H1 (cell line): Measurements from ENCODE around the gene CCDC77. TPM values are rescaled to one million over a fixed set of nuclear protein-coding genes. Genes with fewer than 3 reads are reported as not detected.

Source experiments
- CTCF ChIA-PET: fragments of 300-600 bp; sonication (Branson Sonifier 250); formaldehyde crosslinking; loops from one replicate; lab custom pipeline; 2021; ENCODE audit not compliant: partially characterized antibody; lab: Charles Lee
- POLR2A ChIA-PET: fragments of 300-600 bp; sonication (Branson Sonifier 250); formaldehyde crosslinking; loops from one replicate; lab custom pipeline; 2021; ENCODE audit warnings: inconsistent platforms; ENCODE audit not compliant: partially characterized antibody; lab: Charles Lee
- DNase-seq, 2 experiments: peaks; one replicate each; pipeline versions ENCODE4 v3.0.0 to v3.0.0-alpha.2; 2010 to 2022; ENCODE audit warnings: low spot score in 2 of 2, low read depth in 1 of 2, mixed read lengths in 1 of 2
- FAIRE-seq: peaks from 2 replicates; lab custom pipeline; 2011; peaks lifted over from hg19 to GRCh38; lab: Jason Lieb, UNC
- H2AFZ ChIP-seq: 2 replicates; pipeline ENCODE4 v1.8.1; 2012; ENCODE audit warnings: low read length, inconsistent platforms
- H2AK5ac ChIP-seq: 2 replicates; pipeline ENCODE4 v1.6.1; 2013; ENCODE audit warnings: low read depth, low read length
- H2BK120ac ChIP-seq: replicated peaks from 2 replicates; pipeline ENCODE3; 2013; ENCODE audit warnings: low read depth, low read length, inconsistent platforms
- H2BK12ac ChIP-seq: 2 replicates; pipeline ENCODE4 v1.6.1; 2013; ENCODE audit warnings: low read depth, low read length
- H2BK15ac ChIP-seq: 2 replicates; pipeline ENCODE4 v1.6.1; 2013; ENCODE audit warnings: low read length
- H2BK20ac ChIP-seq: 2 replicates; pipeline ENCODE4 v1.6.1; 2013; ENCODE audit warnings: low read length
- H2BK5ac ChIP-seq: 2 replicates; pipeline ENCODE4 v1.6.1; 2013; ENCODE audit warnings: low read depth, low read length
- H3K14ac ChIP-seq: 2 replicates; pipeline ENCODE4 v1.6.1; 2013; ENCODE audit warnings: inconsistent platforms; ENCODE audit not compliant: insufficient read length
- H3K18ac ChIP-seq: 2 replicates; pipeline ENCODE4 v1.6.1; 2013; ENCODE audit warnings: low read length; ENCODE audit errors: extremely low read depth
- H3K23ac ChIP-seq: 2 replicates; pipeline ENCODE4 v1.6.1; 2013; ENCODE audit warnings: inconsistent platforms; ENCODE audit not compliant: insufficient read length
- H3K23me2 ChIP-seq: 2 replicates; pipeline ENCODE4 v1.6.1; 2013; ENCODE audit warnings: low read depth, low read length
- H3K27ac ChIP-seq: 2 replicates; pipeline ENCODE4 v1.6.1; 2011; ENCODE audit warnings: low read depth, low read length, inconsistent platforms
- H3K27me3 ChIP-seq, 4 experiments: replicated peaks in 1 of 4; 1 replicate in 1 of 4; 2 replicates in 3 of 4; pipeline versions ENCODE4 v1.6.1 to v1.8.1; 2011 to 2013; ENCODE audit warnings: low read length in 3 of 4, mild to moderate bottlenecking in 3 of 4, inconsistent platforms in 2 of 4, mixed read lengths in 2 of 4, moderate library complexity in 1 of 4; ENCODE audit not compliant: control insufficient read depth in 3 of 4, insufficient read depth in 3 of 4; ENCODE audit errors: extremely low read depth in 1 of 4
- H3K36me3 ChIP-seq, 4 experiments: 2 replicates each; pipeline versions ENCODE4 v1.6.1 to v1.8.1; 2011 to 2013; ENCODE audit warnings: mild to moderate bottlenecking in 4 of 4, low read length in 3 of 4, moderate library complexity in 2 of 4, control low read depth in 1 of 4, inconsistent platforms in 1 of 4; ENCODE audit not compliant: insufficient read depth in 4 of 4, control insufficient read depth in 2 of 4
- H3K4ac ChIP-seq: replicated peaks from 2 replicates; pipeline ENCODE3; 2013; ENCODE audit warnings: low read length, low read depth, mixed read lengths, inconsistent platforms; ENCODE audit not compliant: insufficient read length
- H3K4me1 ChIP-seq, 4 experiments: replicated peaks in 1 of 4; 1 replicate in 1 of 4; 2 replicates in 3 of 4; pipeline versions ENCODE4 v1.6.1 to v1.8.1; 2011 to 2013; ENCODE audit warnings: low read length in 3 of 4, inconsistent platforms in 2 of 4, mixed read lengths in 1 of 4; ENCODE audit not compliant: insufficient read depth in 4 of 4, control insufficient read depth in 3 of 4
- H3K4me2 ChIP-seq, 2 experiments: 2 replicates each; pipeline versions ENCODE4 v1.6.1 to v1.8.1; 2011 to 2013; ENCODE audit warnings: low read depth in 2 of 2, low read length in 2 of 2, control low read depth in 1 of 2, inconsistent platforms in 1 of 2, mild to moderate bottlenecking in 1 of 2; ENCODE audit not compliant: insufficient read depth in 1 of 2
- H3K4me3 ChIP-seq, 4 experiments: fragments of 200-600, 300-600 bp in 1 of 4; sonication (generic), shearing (Covaris generic), sonication (Bioruptor Twin) in 1 of 4; 2 replicates each; pipeline versions ENCODE4 v1.5.1 to v1.8.1; 2011 to 2016; ENCODE audit warnings: low read length in 4 of 4, low read depth in 3 of 4, control low read depth in 2 of 4, inconsistent platforms in 2 of 4, mild to moderate bottlenecking in 2 of 4, mixed read lengths in 1 of 4, moderate library complexity in 1 of 4; ENCODE audit not compliant: insufficient read depth in 2 of 4; ENCODE audit errors: extremely low read depth in 1 of 4
- H3K56ac ChIP-seq: replicated peaks from 2 replicates; pipeline ENCODE3; 2013; ENCODE audit warnings: low read depth, mild to moderate bottlenecking, mixed read lengths, low read length, inconsistent platforms; ENCODE audit not compliant: insufficient read length
- H3K79me1 ChIP-seq: 2 replicates; pipeline ENCODE4 v1.6.1; 2013; ENCODE audit warnings: low read depth, low read length, control low read depth
- H3K79me2 ChIP-seq, 2 experiments: 2 replicates each; pipeline versions ENCODE4 v1.6.1 to v1.8.1; 2012 to 2013; ENCODE audit warnings: low read length in 2 of 2, mild to moderate bottlenecking in 2 of 2, inconsistent platforms in 1 of 2; ENCODE audit not compliant: insufficient read depth in 2 of 2, control insufficient read depth in 1 of 2
- H3K9ac ChIP-seq, 4 experiments: replicated peaks in 1 of 4; 1 replicate in 1 of 4; 2 replicates in 3 of 4; pipeline versions ENCODE4 v1.6.1 to v1.8.1; 2011 to 2013; ENCODE audit warnings: low read depth in 3 of 4, low read length in 3 of 4, control low read depth in 2 of 4, mild to moderate bottlenecking in 2 of 4, moderate library complexity in 2 of 4, inconsistent platforms in 1 of 4; ENCODE audit errors: extremely low read depth in 1 of 4
- H3K9me3 ChIP-seq, 2 experiments: 2 replicates each; pipeline versions ENCODE4 v1.6.1 to v1.8.1; 2012 to 2013; ENCODE audit warnings: mild to moderate bottlenecking in 2 of 2, moderate library complexity in 2 of 2, control low read depth in 1 of 2, inconsistent platforms in 1 of 2, low read depth in 1 of 2, low read length in 1 of 2, mixed read lengths in 1 of 2; ENCODE audit not compliant: insufficient read depth in 2 of 2
- H4K20me1 ChIP-seq, 2 experiments: replicated peaks in 1 of 2; 2 replicates each; pipeline versions ENCODE3 to v1.8.1; 2011 to 2013; ENCODE audit warnings: inconsistent platforms in 2 of 2, low read length in 2 of 2, mild to moderate bottlenecking in 1 of 2; ENCODE audit not compliant: insufficient read depth in 2 of 2, control insufficient read depth in 1 of 2
- H4K5ac ChIP-seq: 2 replicates; pipeline ENCODE4 v1.6.1; 2013; ENCODE audit warnings: low read length, low read depth, mixed read lengths, inconsistent platforms; ENCODE audit not compliant: insufficient read length
- H4K8ac ChIP-seq: 2 replicates; pipeline ENCODE4 v1.8.0; 2013; ENCODE audit warnings: mild to moderate bottlenecking, moderate library complexity, low read length, inconsistent platforms; ENCODE audit not compliant: insufficient read depth; ENCODE audit errors: extremely low read depth
- H4K91ac ChIP-seq: replicated peaks from 2 replicates; pipeline ENCODE3; 2013; ENCODE audit warnings: low read length, mixed read lengths, inconsistent platforms; ENCODE audit not compliant: insufficient read length
- ASH2L ChIP-seq: fragments of 200-600, 300-600 bp; sonication (generic); IDR thresholded peaks from one replicate; pipeline ENCODE4 v1.7.1; 2017; ENCODE audit warnings: low read length
- CBX5 ChIP-seq: fragments of 300-800, 300-1000 bp; sonication (generic); IDR thresholded peaks from 2 replicates; pipeline ENCODE4 v1.7.1; 2016; ENCODE audit warnings: antibody characterized with exemption, low read length, low read depth
- EZH2 ChIP-seq: fragments of 200-600 bp; sonication (generic); IDR thresholded peaks from 2 replicates; pipeline ENCODE4 v1.7.1; 2012; ENCODE audit warnings: low read depth, mild to moderate bottlenecking, moderate library complexity, low read length, inconsistent platforms; ENCODE audit not compliant: severe bottlenecking
- JUND ChIP-seq: IDR thresholded peaks from 2 replicates; pipeline ENCODE4 v1.6.1; 2011; ENCODE audit warnings: mild to moderate bottlenecking, improper control_type of control experiment, low read length
- KDM4A ChIP-seq: IDR thresholded peaks from one replicate; pipeline ENCODE4 v1.7.1; 2012; ENCODE audit warnings: low read depth, mild to moderate bottlenecking, moderate library complexity, low read length, inconsistent platforms; ENCODE audit not compliant: severe bottlenecking
- MAFK ChIP-seq: IDR thresholded peaks from 2 replicates; pipeline ENCODE4 v1.6.1; 2012; ENCODE audit warnings: low read depth, mild to moderate bottlenecking, improper control_type of control experiment, low read length
- PHF8 ChIP-seq: fragments of 200-600 bp; sonication (generic); conservative IDR thresholded peaks from 2 replicates; pipeline ENCODE4 v1.7.1; 2012; ENCODE audit warnings: low read depth, mild to moderate bottlenecking, inconsistent platforms, low read length, moderate library complexity
- POLR2A ChIP-seq, 2 experiments: IDR thresholded peaks; 1 replicate in 1 of 2; 2 replicates in 1 of 2; pipeline ENCODE4 v1.6.1; 2011; ENCODE audit warnings: low read depth in 2 of 2, low read length in 2 of 2, mild to moderate bottlenecking in 2 of 2; ENCODE audit errors: control extremely low read depth in 1 of 2
- POLR2AphosphoS5 ChIP-seq: IDR thresholded peaks from 2 replicates; pipeline ENCODE4 v1.6.1; 2011; ENCODE audit warnings: low read depth, low read length
- RAD21 ChIP-seq, 2 experiments: IDR thresholded peaks in 1 of 2; conservative IDR thresholded peaks in 1 of 2; 2 replicates each; pipeline ENCODE4 v1.6.1; 2011; ENCODE audit warnings: low read depth in 2 of 2, low read length in 2 of 2, improper control_type of control experiment in 1 of 2, inconsistent platforms in 1 of 2, mild to moderate bottlenecking in 1 of 2, moderate library complexity in 1 of 2
- SIRT6 ChIP-seq: IDR thresholded peaks from one replicate; pipeline ENCODE4 v1.7.1; 2012; ENCODE audit warnings: low read length, inconsistent platforms
- SP4 ChIP-seq: IDR thresholded peaks from 2 replicates; pipeline ENCODE4 v1.6.1; 2012; ENCODE audit warnings: low read length, inconsistent platforms
- SRF ChIP-seq: IDR thresholded peaks from 2 replicates; pipeline ENCODE4 v1.6.1; 2011; ENCODE audit warnings: mild to moderate bottlenecking, low read depth, low read length, moderate library complexity
- TCF12 ChIP-seq: IDR thresholded peaks from 2 replicates; pipeline ENCODE4 v1.6.1; 2011; ENCODE audit warnings: low read depth, mild to moderate bottlenecking, low read length
- TEAD4 ChIP-seq: IDR thresholded peaks from 2 replicates; pipeline ENCODE4 v1.6.1; 2012; ENCODE audit warnings: low read depth, low read length, inconsistent platforms, mixed read lengths
- WGBS, 2 experiments: shearing (Covaris generic) in 1 of 2; methylation state at CpG; one replicate each; pipeline versions ENCODE4 v1.1.6 to v1.1.7; 2013 to 2015; ENCODE audit warnings: low lambda C conversion rate in 2 of 2, mixed read lengths in 2 of 2, inconsistent platforms in 1 of 2, low coverage in 1 of 2, missing lambda C conversion rate in 1 of 2; ENCODE audit not compliant: insufficient replicate concordance in 2 of 2, insufficient coverage in 1 of 2, insufficient read length in 1 of 2; ENCODE audit errors: extremely low coverage in 1 of 2, missing lambda C conversion rate in 1 of 2; 5-methylcytosine and 5-hydroxymethylcytosine counted together
- polyA plus RNA-seq, 7 experiments: library from polyadenylated mRNA; depleted of rRNA in 3 of 7; stranded (reverse) in 5 of 7; unstranded in 2 of 7; fragments of >200 nt in 5 of 7; fragments of 200-250 nt in 2 of 7; gene quantifications; 1 replicate in 5 of 7; 2 replicates in 1 of 7; 4 replicates in 1 of 7; pipeline versions ENCODE4 v1.2.1 to v1.2.3, GENCODE V29; 2011 to 2013; ENCODE audit warnings: missing spikeins in 2 of 7, mixed read lengths in 2 of 7
- total RNA-seq: library from RNA; stranded (reverse); fragmentation: NEBNext Ultra II Directional; extraction: Animal tissue kit (Norgen Biotek cat#: 25700); gene quantifications from 2 replicates; pipeline ENCODE4 v1.2.1, GENCODE V29; 2021

CCDC77 gene
- total and polyA plus RNA-seq, 2 of the 8 experiments (the other 6 are each of a cell fraction or from before 2014, with no cell fraction given): 10.3 to 30.4 TPM

DNA sequence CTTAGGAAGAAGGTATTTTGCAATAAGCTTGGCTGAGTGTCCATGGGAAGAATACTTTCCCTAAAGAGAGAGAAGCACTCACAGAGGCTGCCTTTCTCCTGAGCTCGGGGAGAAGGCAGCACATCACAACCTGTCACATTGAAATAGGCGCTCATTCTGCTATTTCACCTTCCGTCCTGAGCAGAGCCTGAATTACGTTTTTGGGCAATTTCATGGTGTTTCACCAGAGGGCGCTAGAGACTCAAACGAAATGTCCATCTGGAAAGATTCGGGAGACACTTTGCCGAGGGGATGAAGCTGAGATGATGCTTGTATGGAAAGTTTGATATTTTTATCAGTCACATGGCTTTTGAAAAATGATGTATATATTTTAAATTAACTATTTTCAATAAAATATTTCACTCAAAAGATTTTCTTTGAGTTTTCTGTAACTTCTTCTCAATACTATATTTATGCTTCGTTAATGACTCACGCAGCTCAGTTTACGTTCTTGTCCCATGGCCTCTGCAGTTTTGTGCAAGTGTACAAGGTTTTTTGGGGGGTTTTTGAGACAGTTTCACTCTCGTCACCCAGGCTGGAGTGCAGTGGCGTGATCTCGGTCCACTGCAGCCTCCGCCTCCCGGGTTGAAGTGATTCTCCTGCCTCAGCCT is 40.9 kb downstream of the CCDC77 start:
- Histone ChIP-seq H2BK5ac (no peak overlapping the region), H3K79me1 (no peaks in the 10 kb centered on the region), H3K27me3 (no peaks in the 10 kb centered on the region), H3K9me3 (no peaks in the 10 kb centered on the region), H2BK12ac (no peak overlapping the region), H3K36me3 (peaks cover 3 to 47% (median 20%) of the 10 kb centered on the region in 4 experiments), H4K91ac (no peak overlapping the region), H3K27ac (no peak overlapping the region), H3K9ac (no peak overlapping the region), H3K23me2 (no peaks in the 10 kb centered on the region), H3K56ac (no peak overlapping the region), H2AK5ac (no peak overlapping the region), H3K4ac (no peak overlapping the region), H3K14ac (no peak overlapping the region), H2BK120ac (no peak overlapping the region), H4K8ac (no peak overlapping the region), H3K4me3 (no peak overlapping the region), H3K79me2 (no peaks in the 10 kb centered on the region), H2BK15ac (no peak overlapping the region), H2BK20ac (no peak overlapping the region), H3K18ac (no peak overlapping the region), H3K4me2 (no peak overlapping the region), H2AFZ (no peak overlapping the region), H4K5ac (no peak overlapping the region), H3K4me1 (no peaks in the 10 kb centered on the region), H3K23ac (no peak overlapping the region), H4K20me1 (no peaks in the 10 kb centered on the region)
- WGBS, 2 experiments: 78% methylated on average over 16 of the region's 16 CpGs; no CpG with 5 or more reads in 1 of the 2 experiments
- CTCF ChIA-PET: interaction anchor here (0.7 to 6.9 kb wide), 42 partner anchors 10 to 459 kb away, joined by 3 to 89 read pairs (median 4); no protein-coding TSS in a partner anchor
- DNase-seq (peak in 1 of 2 experiments; percentile 88), FAIRE-seq (peak; percentile 91)
- POLR2A ChIA-PET: interaction anchor here (0.9 to 1.8 kb wide), 4 partner anchors 13 to 105 kb away, joined by 3 to 8 read pairs (median 4); no protein-coding TSS in a partner anchor
- no peak for TF ChIP-seq EZH2
- no peak for TF ChIP-seq JUND
- TF ChIP-seq PHF8: no peak
- TF ChIP-seq POLR2A (IDR thresholded peaks at IDR 0.05; ENCODE audit: control extremely low read depth in 1 of 2, low read depth in 2 of 2, low read length in 2 of 2): no peak
- no peak for TF ChIP-seq TCF12
- TF ChIP-seq KDM4A: no peak
- TF ChIP-seq SIRT6: no peak
- no peak for TF ChIP-seq SP4
- TF ChIP-seq POLR2AphosphoS5: no peak
- TF ChIP-seq SRF: no peak
- TF ChIP-seq MAFK: no peak
- no peak for TF ChIP-seq CBX5
- TF ChIP-seq TEAD4: no peak
- TF ChIP-seq ASH2L: no peak
- TF ChIP-seq RAD21 (IDR thresholded peaks at IDR 0.05 in 1 of 2, conservative IDR thresholded peaks at IDR 0.05 in 1 of 2; ENCODE audit: low read depth in 2 of 2, low read length in 2 of 2): peak; percentile 64 to 77
